ENCODE measurements around the gene GLIPR2. TPM values are rescaled to one million over a fixed set of nuclear protein-coding genes. Genes with fewer than 3 reads are reported as not detected.

Gene GLIPR2
- total and polyA plus RNA-seq, 2 of the 4 experiments (the other 2 are of a cell fraction) = 35.8 to 43.3 TPM

DNA sequence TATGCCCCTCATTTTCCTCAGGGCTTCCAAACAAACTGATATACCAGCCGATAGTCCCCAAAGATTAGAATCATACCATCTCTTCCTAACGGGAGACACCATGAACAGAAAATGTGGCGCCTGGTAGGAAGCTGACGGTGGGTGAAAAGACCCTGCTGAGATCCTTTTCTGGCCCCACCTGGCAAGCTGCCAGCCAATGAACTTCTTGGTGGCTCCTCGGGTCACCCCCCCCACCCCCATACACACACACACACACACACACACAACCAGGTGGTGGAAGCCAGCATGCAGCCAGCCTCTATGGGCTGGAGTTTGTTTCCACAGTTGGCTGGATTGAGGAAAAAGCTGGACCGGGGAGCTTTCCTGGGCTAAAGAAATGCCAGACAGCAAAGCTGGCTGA is 27.8 kb downstream of the GLIPR2 start:
- Histone ChIP-seq H3K27me3 (ENCODE audit: control insufficient read depth, insufficient read depth, low read length) (no peaks in the 10 kb centered on the region), H3K27ac (ENCODE audit: insufficient read depth, low read length) (0 out of 2 replicates have a peak overlapping the region, but pooled peaks have one; percentile 3), H3K79me1 (ENCODE audit: low read depth in 1 of 2, low read length in 2 of 2) (peaks cover 0 to 15% of the 10 kb centered on the region in 2 experiments; a peak in 2 of 4 replicates), H3K23ac (ENCODE audit: low read depth, low read length) (no peak overlapping the region), H2BK120ac (ENCODE audit: low read depth, low read length) (peak overlapping the region; percentile 89; the same call in 1 of the 2 replicates), H3K9me3 (ENCODE audit: control insufficient read depth, insufficient read depth, low read length) (no peaks in the 10 kb centered on the region), H3K4me1 (ENCODE audit: control insufficient read depth, insufficient read depth, low read length) (peaks cover 31% of the 10 kb centered on the region), H3K4ac (ENCODE audit: low read depth, low read length) (0 out of 2 replicates have a peak overlapping the region, but pooled peaks have one; percentile 79), H3K36me3 (ENCODE audit: control insufficient read depth, insufficient read depth, low read length) (peaks cover 5% of the 10 kb centered on the region), H2BK20ac (ENCODE audit: low read depth, low read length) (peak overlapping the region; percentile 7; the same call in 1 of the 2 replicates), H2AFZ (replicated peaks; ENCODE audit: low read length, poor library complexity) (no peak overlapping the region), H3K56ac (ENCODE audit: extremely low read depth, insufficient read depth, low read length) (no peak overlapping the region), H2AK5ac (ENCODE audit: low read depth, low read length) (peak overlapping the region; percentile 18), H4K91ac (ENCODE audit: insufficient read depth, low read depth, low read length) (peak overlapping the region; percentile 58), H3K9me1 (ENCODE audit: insufficient read depth, low read length) (peaks cover 32% of the 10 kb centered on the region), H2AK9ac (replicated peaks; ENCODE audit: low read depth, low read length, poor library complexity) (peak overlapping the region; percentile 12), H3K14ac (replicated peaks; ENCODE audit: low read depth, low read length) (no peak overlapping the region; the same call in 1 of the 2 replicates), H4K8ac (ENCODE audit: low read depth in 2 of 2, low read length in 2 of 2) (peak overlapping the region in 1 of 2 experiments; percentile 1; a peak in 2 of 4 replicates), H4K20me1 (ENCODE audit: insufficient read depth, low read length) (no peaks in the 10 kb centered on the region), H2BK5ac (ENCODE audit: low read depth, low read length, poor library complexity, severe bottlenecking) (peak overlapping the region; percentile 78), H3K18ac (ENCODE audit: low read depth, low read length) (0 out of 2 replicates have a peak overlapping the region, but pooled peaks have one; percentile 1), H3K4me3 (ENCODE audit: insufficient read depth, low read depth, low read length) (no peak overlapping the region), H3K9ac (ENCODE audit: low read depth, low read length) (no peak overlapping the region), H4K5ac (ENCODE audit: low read depth, low read length) (no peak overlapping the region), H2BK15ac (ENCODE audit: low read depth, low read length) (peak overlapping the region; percentile 95; the same call in 1 of the 3 replicates), H3K4me2 (ENCODE audit: low read depth, low read length) (no peak overlapping the region)
- CTCF ChIA-PET = interaction anchor here (1.1 kb wide), 1 partner anchor 155 kb away, joined by 3 read pairs; no protein-coding TSS in a partner anchor
- POLR2A ChIA-PET (ENCODE audit: unreplicated experiment) = interaction anchor here (1.0 kb wide), 1 partner anchor 16 kb away, joined by 3 read pairs; no protein-coding TSS in a partner anchor
- intact Hi-C loops (cut with micrococcal nuclease) (no loop called here), dilution Hi-C loops (cut with HindIII; ENCODE audit: low sequenced_read_pairs, unreplicated experiment) (no loop called here), in situ Hi-C loops (cut with MboI; ENCODE audit: low sequenced_read_pairs) (no loop called here)
- BruUV-seq (replicated peaks) = no TSS peak
- ATAC-seq (ENCODE audit: low read depth) (no peak), DNase-seq (no peak)
- 100% methylated on average over 1 of the region's 6 CpGs; no CpG with 5 or more reads in 1 of the 2 experiments for WGBS, 2 experiments (ENCODE audit: extremely low coverage in 2 of 2, insufficient read length in 1 of 2)
- TF ChIP-seq MAZ (IDR thresholded peaks at IDR 0.05; ENCODE audit: borderline replicate concordance, low read depth, low read length) (no peak), RAD21 (IDR thresholded peaks at IDR 0.05; ENCODE audit: low read length) (no peak), SMC3 (IDR thresholded peaks at IDR 0.05; ENCODE audit: low read depth, low read length) (no peak), CTCF (conservative IDR thresholded peaks at IDR 0.05; ENCODE audit: low read depth, low read length) (no peak), POLR2A (IDR thresholded peaks at IDR 0.05; ENCODE audit: low read depth, low read length) (no peak), CHD1 (IDR thresholded peaks at IDR 0.05; ENCODE audit: low read depth, low read length) (no peak), FOS (IDR thresholded peaks at IDR 0.05; ENCODE audit: low read depth, low read length) (no peak), MXI1 (IDR thresholded peaks at IDR 0.05; ENCODE audit: borderline replicate concordance, low read depth, low read length) (no peak), CEBPB (IDR thresholded peaks at IDR 0.05; ENCODE audit: low read depth, low read length) (no peak), RFX5 (IDR thresholded peaks at IDR 0.05; ENCODE audit: low read depth, low read length) (no peak), MAFK (IDR thresholded peaks at IDR 0.05; ENCODE audit: low read depth, low read length) (no peak), USF2 (IDR thresholded peaks at IDR 0.05; ENCODE audit: low read depth, low read length) (no peak), BHLHE40 (IDR thresholded peaks at IDR 0.05; ENCODE audit: low read depth, low read length) (no peak), RCOR1 (IDR thresholded peaks at IDR 0.05; ENCODE audit: insufficient replicate concordance, low read length) (no peak), NFE2L2 (IDR thresholded peaks at IDR 0.05; ENCODE audit: low read depth, low read length) (no peak)
- TF ChIP-seq, protein P1, sequence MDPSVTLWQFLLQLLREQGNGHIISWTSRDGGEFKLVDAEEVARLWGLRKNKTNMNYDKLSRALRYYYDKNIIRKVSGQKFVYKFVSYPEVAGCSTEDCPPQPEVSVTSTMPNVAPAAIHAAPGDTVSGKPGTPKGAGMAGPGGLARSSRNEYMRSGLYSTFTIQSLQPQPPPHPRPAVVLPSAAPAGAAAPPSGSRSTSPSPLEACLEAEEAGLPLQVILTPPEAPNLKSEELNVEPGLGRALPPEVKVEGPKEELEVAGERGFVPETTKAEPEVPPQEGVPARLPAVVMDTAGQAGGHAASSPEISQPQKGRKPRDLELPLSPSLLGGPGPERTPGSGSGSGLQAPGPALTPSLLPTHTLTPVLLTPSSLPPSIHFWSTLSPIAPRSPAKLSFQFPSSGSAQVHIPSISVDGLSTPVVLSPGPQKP (IDR thresholded peaks at IDR 0.05; ENCODE audit: borderline replicate concordance, low read depth, low read length) = no peak
